Neural cell (in vitro differentiated cells): ENCODE results near the gene ANKRD55. TPM values are rescaled to one million over a fixed set of nuclear protein-coding genes. Genes with fewer than 3 reads are reported as not detected.

ENCODE experiments used
- H2AFZ ChIP-seq: fragments of 200-600, 300-800 bp; sonication (generic), shearing (Covaris generic); 2 replicates; pipeline ENCODE4 v1.6.0; 2014; ENCODE audit warnings: low read depth, mild to moderate bottlenecking, antibody characterized with exemption, low read length, moderate library complexity
- H3F3A ChIP-seq: fragments of 200-600 bp; shearing (Covaris generic); 2 replicates; pipeline ENCODE4 v1.6.1; 2016; ENCODE audit warnings: mild to moderate bottlenecking, moderate library complexity, mixed read lengths, antibody characterized with exemption, low read length; ENCODE audit not compliant: insufficient read depth, poor library complexity, severe bottlenecking
- H3K27ac ChIP-seq: fragments of 200-600, 300-800 bp; sonication (generic), shearing (Covaris generic); 2 replicates; pipeline ENCODE4 v1.5.1; 2014; ENCODE audit warnings: mild to moderate bottlenecking, low read length, moderate library complexity
- H3K27me3 ChIP-seq: fragments of 300-800, 200-600 bp; sonication (generic), shearing (Covaris generic); 2 replicates; pipeline ENCODE4 v1.6.0; 2014; ENCODE audit warnings: mild to moderate bottlenecking, low read depth, low read length, moderate library complexity; ENCODE audit not compliant: insufficient read depth
- H3K36me3 ChIP-seq: fragments of 300-800, 200-600 bp; sonication (generic), shearing (Covaris generic); 2 replicates; pipeline ENCODE4 v1.5.1; 2014; ENCODE audit warnings: mild to moderate bottlenecking, antibody characterized with exemption, low read length, moderate library complexity; ENCODE audit not compliant: insufficient read depth
- H3K4me2 ChIP-seq: fragments of 300-800, 200-600 bp; sonication (generic), shearing (Covaris generic); 2 replicates; pipeline ENCODE4 v1.6.0; 2014; ENCODE audit warnings: mild to moderate bottlenecking, low read length
- H3K4me3 ChIP-seq: fragments of 300-800, 200-600 bp; sonication (generic), shearing (Covaris generic); 2 replicates; pipeline ENCODE4 v1.5.1; 2014; ENCODE audit warnings: mild to moderate bottlenecking, low read length, moderate library complexity
- H3K79me2 ChIP-seq: fragments of 200-600 bp; shearing (Covaris generic); replicated peaks from 2 replicates; pipeline ENCODE4 v1.6.0; 2014; ENCODE audit warnings: mild to moderate bottlenecking, low read length, moderate library complexity; ENCODE audit not compliant: insufficient read depth
- H3K9ac ChIP-seq: fragments of 300-800, 200-600 bp; sonication (generic), shearing (Covaris generic); 2 replicates; pipeline ENCODE4 v1.6.1; 2016; ENCODE audit warnings: mild to moderate bottlenecking, low read length, mixed read lengths
- H3K9me2 ChIP-seq: fragments of 200-600 bp; shearing (Covaris generic); 2 replicates; pipeline ENCODE4 v1.6.1; 2016; ENCODE audit warnings: mild to moderate bottlenecking, low read length, mixed read lengths; ENCODE audit not compliant: insufficient read depth
- H3K9me3 ChIP-seq: fragments of 200-600, 300-800 bp; sonication (generic), shearing (Covaris generic); 2 replicates; pipeline ENCODE4 v1.6.1; 2016; ENCODE audit warnings: mild to moderate bottlenecking, mixed run types, low read length, moderate library complexity, mixed read lengths
- H4K20me1 ChIP-seq: fragments of 200-600 bp; shearing (Covaris generic); 2 replicates; pipeline ENCODE4 v1.6.1; 2016; ENCODE audit warnings: mild to moderate bottlenecking, mixed run types; ENCODE audit not compliant: insufficient read depth
- CTCF ChIP-seq: fragments of 450-650 bp; IDR thresholded peaks from 2 replicates; pipeline ENCODE4 v1.5.1; 2014; ENCODE audit warnings: antibody characterized with exemption, mild to moderate bottlenecking, moderate library complexity; ENCODE audit not compliant: poor library complexity, severe bottlenecking
- EP300 ChIP-seq: fragments of 450-650 bp; conservative IDR thresholded peaks from 2 replicates; pipeline ENCODE4 v1.6.1; 2014; ENCODE audit warnings: antibody characterized with exemption, mild to moderate bottlenecking, moderate library complexity; ENCODE audit not compliant: poor library complexity, severe bottlenecking
- EZH2 ChIP-seq: fragments of 200-600, 300-800 bp; shearing (Covaris generic), sonication (generic); IDR thresholded peaks from 2 replicates; pipeline ENCODE4 v1.6.1; 2014; ENCODE audit warnings: antibody characterized with exemption, low read length, borderline replicate concordance, mild to moderate bottlenecking; ENCODE audit not compliant: insufficient read depth, poor library complexity, severe bottlenecking
- MXI1 ChIP-seq: fragments of 450-650 bp; conservative IDR thresholded peaks from 2 replicates; pipeline ENCODE4 v1.6.1; 2014; ENCODE audit warnings: antibody characterized with exemption, mild to moderate bottlenecking; ENCODE audit not compliant: poor library complexity, severe bottlenecking
- POLR2AphosphoS5 ChIP-seq: IDR thresholded peaks from 2 replicates; pipeline ENCODE4 v1.6.1; 2012
- RAD21 ChIP-seq: fragments of 450-650 bp; conservative IDR thresholded peaks from 2 replicates; pipeline ENCODE4 v1.6.1; 2014; ENCODE audit warnings: antibody characterized with exemption, mild to moderate bottlenecking, moderate library complexity
- REST ChIP-seq: IDR thresholded peaks from 2 replicates; pipeline ENCODE4 v1.6.1; 2012; ENCODE audit warnings: borderline replicate concordance
- SMC3 ChIP-seq: fragments of 450-650 bp; conservative IDR thresholded peaks from 2 replicates; pipeline ENCODE4 v1.6.1; 2014; ENCODE audit warnings: antibody characterized with exemption, mild to moderate bottlenecking, moderate library complexity; ENCODE audit not compliant: poor library complexity
- TAF1 ChIP-seq: IDR thresholded peaks from 2 replicates; pipeline ENCODE4 v1.6.1; 2012; ENCODE audit warnings: low read depth
- polyA plus RNA-seq: library from polyadenylated mRNA; depleted of rRNA; stranded (reverse); fragments of >200 nt; gene quantifications from 2 replicates; pipeline ENCODE4 v1.2.3, GENCODE V29; 2014

ANKRD55 gene
- polyA plus RNA-seq, 1 donor from 2014 or later: 49.8 TPM

- no peak overlapping the region for H3K9ac ChIP-seq
- H3K9me3 ChIP-seq: no peaks in the 10 kb centered on the region
- no peak overlapping the region for H3K4me2 ChIP-seq
- H3K9me2 ChIP-seq: no peaks in the 10 kb centered on the region
- no peak overlapping the region for H3K27ac ChIP-seq
- H3K27me3 ChIP-seq: no peaks in the 10 kb centered on the region
- no peaks in the 10 kb centered on the region for H3K36me3 ChIP-seq
- TF ChIP-seq MXI1: no peak
- TF ChIP-seq REST: no peak
- no peak for TF ChIP-seq TAF1
- TF ChIP-seq CTCF: no peak
- no peak for TF ChIP-seq RAD21
- no peak for TF ChIP-seq EZH2
- TF ChIP-seq POLR2AphosphoS5: no peak
- TF ChIP-seq EP300: no peak
- no peak for TF ChIP-seq SMC3
- H3K79me2 ChIP-seq: no peaks in the 10 kb centered on the region
- no peak overlapping the region for H2AFZ ChIP-seq
- H4K20me1 ChIP-seq: no peaks in the 10 kb centered on the region
- H3F3A ChIP-seq: no peaks in the 10 kb centered on the region
- no peak overlapping the region for H3K4me3 ChIP-seq
These were observed 177.8 kb downstream of the ANKRD55 start for GRCh38 chr5:56055287-56055686.

GRCh38 chr5:56054666-56055065 is 178.5 kb downstream of the ANKRD55 start:
- no peaks in the 10 kb centered on the region for H3K27me3 ChIP-seq
- no peak overlapping the region for H3K4me2 ChIP-seq

More at GRCh38 chr5:56054666-56055065, 178.5 kb downstream of the ANKRD55 start:
- H3K4me3 ChIP-seq: no peak overlapping the region
- TF ChIP-seq CTCF (no peak), REST (no peak), POLR2AphosphoS5 (no peak), EP300 (no peak), TAF1 (no peak), EZH2 (no peak), RAD21 (no peak), MXI1 (no peak), SMC3 (no peak)
- no peaks in the 10 kb centered on the region for H3K9me2 ChIP-seq
- no peak overlapping the region for H3K27ac ChIP-seq
- no peaks in the 10 kb centered on the region for H3K79me2 ChIP-seq
- no peak overlapping the region for H3K9ac ChIP-seq
- no peaks in the 10 kb centered on the region for H3K9me3 ChIP-seq
- no peak overlapping the region for H2AFZ ChIP-seq
- H3K36me3 ChIP-seq: no peaks in the 10 kb centered on the region
- no peaks in the 10 kb centered on the region for H4K20me1 ChIP-seq
- H3F3A ChIP-seq: no peaks in the 10 kb centered on the region
